ENCODE measurements around the gene TLR3. TPM values are rescaled to one million over a fixed set of nuclear protein-coding genes. Genes with fewer than 3 reads are reported as not detected.

TLR3 gene
- total RNA-seq, 1 donor = 0.43 TPM

DNA sequence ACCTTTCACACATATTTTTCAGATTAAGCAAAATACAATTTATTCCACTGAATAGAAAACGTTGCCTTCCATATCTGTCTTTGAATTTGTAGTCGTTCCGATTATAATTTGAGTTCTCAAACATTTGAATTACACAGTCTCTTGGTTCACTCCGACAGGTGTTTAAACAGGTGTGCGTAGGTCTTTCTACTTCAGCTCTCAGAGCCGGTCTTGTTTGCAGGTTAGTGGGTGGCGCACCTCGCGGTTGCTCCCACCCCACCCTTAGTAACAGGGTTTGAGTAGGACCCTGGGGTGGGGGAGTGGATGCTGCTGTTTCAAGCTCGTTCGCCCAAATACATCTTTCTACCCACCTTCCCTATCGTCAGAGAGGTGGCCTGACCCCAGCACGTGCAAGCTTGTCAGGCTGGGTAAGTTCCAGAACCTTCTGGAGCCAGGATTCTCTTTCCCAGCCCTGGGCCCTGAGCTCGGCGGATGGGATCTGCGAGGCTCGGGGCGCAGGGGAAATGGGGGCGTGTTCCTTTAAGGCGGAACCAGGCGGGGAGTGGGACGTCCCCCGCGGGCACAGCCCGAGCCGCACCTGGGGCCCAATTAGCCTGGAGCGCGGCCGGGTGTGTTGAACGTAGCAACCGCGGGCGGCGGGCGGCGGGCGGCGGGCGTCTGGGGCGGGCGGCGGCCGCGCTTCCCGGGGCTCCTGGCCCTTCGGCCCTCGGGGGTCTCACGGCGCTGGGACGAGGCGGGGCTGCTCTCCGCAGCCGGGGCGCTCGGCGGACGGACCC, 35.3 kb downstream of the TLR3 start, which contains the start of gene FAM149A:
TSS of gene FAM149A (plus strand) at position 591 of the 776 bp plus-strand sequence.
- H3K4me3 ChIP-seq (ENCODE audit: low read depth, low read length) = peak within 1 kb of the TSS; percentile 33
- DNase-seq (ENCODE audit: low read depth) = no peak
- TF ChIP-seq CTCF (IDR thresholded peaks at IDR 0.05; ENCODE audit: insufficient read depth, low read depth, low read length) = no peak

DNA sequence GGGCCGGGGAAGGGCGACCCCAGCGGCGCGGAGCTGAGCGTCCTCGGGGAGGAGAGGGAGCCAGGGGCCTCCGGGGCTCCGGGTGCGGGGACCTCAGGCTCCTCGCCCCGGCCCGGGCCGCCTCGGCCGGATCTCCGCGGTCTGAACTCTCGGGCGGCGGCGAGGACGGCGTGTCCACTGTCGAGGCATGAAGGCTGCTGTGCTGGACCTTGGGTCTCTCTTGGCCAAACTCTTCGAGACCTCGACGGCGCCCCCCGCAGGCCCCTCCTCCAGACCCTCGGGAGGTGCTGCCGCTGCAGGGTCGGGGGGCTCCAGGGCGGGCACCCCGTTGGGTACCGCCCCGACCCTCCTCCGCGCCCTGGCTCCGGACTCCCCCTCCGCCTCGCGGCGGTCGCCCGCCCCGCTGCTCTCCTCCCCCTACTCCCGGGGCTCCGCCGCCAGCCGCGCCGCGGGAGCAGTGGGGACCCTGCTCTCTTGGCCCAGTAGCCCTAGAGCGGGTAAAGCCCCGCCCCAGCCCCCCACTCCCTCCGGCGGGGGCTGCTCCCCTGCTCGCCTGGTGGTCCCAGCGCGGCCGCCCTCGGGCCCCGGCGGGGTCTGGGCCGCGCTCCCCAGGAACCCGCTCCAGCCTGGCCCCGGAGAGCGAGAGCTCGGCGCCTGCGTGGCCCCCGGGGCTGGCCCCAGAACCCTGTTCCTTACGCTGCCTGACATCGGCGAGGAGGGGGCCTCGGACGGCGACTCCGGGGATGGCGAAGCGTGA, 36.1 kb downstream of the TLR3 start:
- peak overlapping the region; percentile 33 for H3K4me3 ChIP-seq (ENCODE audit: low read depth, low read length)
- no peak for TF ChIP-seq CTCF (IDR thresholded peaks at IDR 0.05; ENCODE audit: insufficient read depth, low read depth, low read length)
- no peak for DNase-seq (ENCODE audit: low read depth)

GRCh38 chr4:186105647-186106321, 36.8 kb downstream of the TLR3 start:
- TF ChIP-seq CTCF (IDR thresholded peaks at IDR 0.05; ENCODE audit: insufficient read depth, low read depth, low read length) = no peak
- no peak overlapping the region for H3K4me3 ChIP-seq (ENCODE audit: low read depth, low read length)
- DNase-seq (ENCODE audit: low read depth) = no peak

GRCh38 chr4:186107947-186108346, 39.0 kb downstream of the TLR3 start:
- no peak for TF ChIP-seq CTCF (IDR thresholded peaks at IDR 0.05; ENCODE audit: insufficient read depth, low read depth, low read length)
- DNase-seq (ENCODE audit: low read depth) = no peak
- H3K4me3 ChIP-seq (ENCODE audit: low read depth, low read length) = no peak overlapping the region

- no peak overlapping the region for H3K4me3 ChIP-seq (ENCODE audit: low read depth, low read length)
- TF ChIP-seq CTCF (IDR thresholded peaks at IDR 0.05; ENCODE audit: insufficient read depth, low read depth, low read length) = no peak
- DNase-seq (ENCODE audit: low read depth) = no peak
Measured at GRCh38 chr4:186108391-186108790, 39.4 kb downstream of the TLR3 start.

GRCh38 chr4:186109245-186109644, 40.3 kb downstream of the TLR3 start:
- H3K4me3 ChIP-seq (ENCODE audit: low read depth, low read length) = no peak overlapping the region
- TF ChIP-seq CTCF (IDR thresholded peaks at IDR 0.05; ENCODE audit: insufficient read depth, low read depth, low read length) = no peak
- no peak for DNase-seq (ENCODE audit: low read depth)

Data from fibroblast of villous mesenchyme (primary cell).